Epithelial cell of proximal tubule (primary cell): Measurements from ENCODE around the gene BRK1. TPM values are rescaled to one million over a fixed set of nuclear protein-coding genes. Genes with fewer than 3 reads are reported as not detected.
"Not testable (repeated sequence)": the region's sequence is repeated elsewhere in the genome, so short reads cannot be mapped to it uniquely, and the experiment has no call there.

Experiments used
- DNase-seq: peaks from one replicate; pipeline ENCODE4 v3.0.0-alpha.2; 2011; ENCODE audit warnings: low read depth
- H3K4me3 ChIP-seq: 2 replicates; pipeline ENCODE4 v1.5.1; 2011; ENCODE audit warnings: low read depth, mild to moderate bottlenecking, low read length
- CTCF ChIP-seq: conservative IDR thresholded peaks from 2 replicates; pipeline ENCODE4 v1.5.1; 2012; ENCODE audit warnings: low read depth, mild to moderate bottlenecking, low read length
- total RNA-seq: library from RNA; depleted of rRNA; stranded (reverse); fragments of >200 nt; gene quantifications from 2 replicates; pipeline ENCODE4 v1.2.3, GENCODE V29; 2015

Gene BRK1
- total RNA-seq, 1 donor from 2014 or later: 97.2 TPM

GRCh38 chr3:10160346-10160745, 44.9 kb downstream of the BRK1 start:
- no peak for TF ChIP-seq CTCF
- no peak overlapping the region for H3K4me3 ChIP-seq
- no peak for DNase-seq

- no peak for TF ChIP-seq CTCF
- H3K4me3 ChIP-seq: no peak overlapping the region
- DNase-seq: no peak
Measured at GRCh38 chr3:10160925-10161324, 45.5 kb downstream of the BRK1 start.

GRCh38 chr3:10162185-10162584, 46.7 kb downstream of the BRK1 start:
- DNase-seq: no peak
- H3K4me3 ChIP-seq: no peak overlapping the region
- TF ChIP-seq CTCF: no peak

- not testable (repeated sequence) for DNase-seq
- peak overlapping the region; percentile 97 for H3K4me3 ChIP-seq
Measured at GRCh38 chr3:10164201-10164545, 48.7 kb downstream of the BRK1 start.

- peak; percentile 51 for TF ChIP-seq CTCF
- DNase-seq: no peak
- peak within 1 kb of the TSS; percentile 97 for H3K4me3 ChIP-seq
Measured at GRCh38 chr3:10164546-10165393, 49.3 kb downstream of the BRK1 start, which contains the start of gene IRAK2. IRAK2 (plus strand) TSS chr3:10164919; CDS start chr3:10164955, 36 bp downstream.

- DNase-seq: no peak
- TF ChIP-seq CTCF: no peak
- peak overlapping the region; percentile 97 for H3K4me3 ChIP-seq
Measured at GRCh38 chr3:10166213-10166604, 50.7 kb downstream of the BRK1 start.

GRCh38 chr3:10169000-10169496, 53.6 kb downstream of the BRK1 start:
- no peak for DNase-seq
- H3K4me3 ChIP-seq: no peak overlapping the region
- TF ChIP-seq CTCF: peak; percentile 15
